Memory B cell (primary cell): ENCODE data around the gene WNT3.

ENCODE experiments used
- ATAC-seq: fragments of 150-1000 bp; cut with Tn5 transposase; 2 replicates; pipeline ENCODE4 v1.10.0; 2021; ENCODE audit warnings: low read depth, mild to moderate bottlenecking, moderate library complexity
- DNase-seq, 2 donors: peaks; one replicate each; pipeline ENCODE4 v3.0.0; 2022; ENCODE audit warnings: low spot score in 2 of 2
- H3K27ac Mint-ChIP-seq: one replicate; pipeline ENCODE4 v1.8.0; 2022; ENCODE audit warnings: mild to moderate bottlenecking, moderate library complexity, mixed read lengths
- H3K27me3 Mint-ChIP-seq: one replicate; pipeline ENCODE4 v1.8.0; 2022; ENCODE audit warnings: mixed read lengths
- H3K36me3 Mint-ChIP-seq: one replicate; pipeline ENCODE4 v1.8.0; 2022; ENCODE audit warnings: mild to moderate bottlenecking, mixed read lengths
- H3K4me1 Mint-ChIP-seq: one replicate; pipeline ENCODE4 v1.8.0; 2022; ENCODE audit warnings: mixed read lengths
- H3K4me3 Mint-ChIP-seq: one replicate; pipeline ENCODE4 v1.8.0; 2022; ENCODE audit warnings: mild to moderate bottlenecking, moderate library complexity, mixed read lengths
- H3K9me3 Mint-ChIP-seq: one replicate; pipeline ENCODE4 v1.8.0; 2022; ENCODE audit warnings: mixed read lengths

The WNT3 gene, protein sequence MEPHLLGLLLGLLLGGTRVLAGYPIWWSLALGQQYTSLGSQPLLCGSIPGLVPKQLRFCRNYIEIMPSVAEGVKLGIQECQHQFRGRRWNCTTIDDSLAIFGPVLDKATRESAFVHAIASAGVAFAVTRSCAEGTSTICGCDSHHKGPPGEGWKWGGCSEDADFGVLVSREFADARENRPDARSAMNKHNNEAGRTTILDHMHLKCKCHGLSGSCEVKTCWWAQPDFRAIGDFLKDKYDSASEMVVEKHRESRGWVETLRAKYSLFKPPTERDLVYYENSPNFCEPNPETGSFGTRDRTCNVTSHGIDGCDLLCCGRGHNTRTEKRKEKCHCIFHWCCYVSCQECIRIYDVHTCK

GRCh38 chr17:46818316-46818928 is at the start of gene WNT3:
Gene WNT3 (minus strand): TSS chr17:46818692. CDS start chr17:46818597, 95 bp downstream.
- Mint-ChIP-seq H3K9me3 (no peaks in the 10 kb centered on the region), H3K27ac (no peak within 1 kb of the TSS), H3K27me3 (peaks cover 46% of the 10 kb centered on the region), H3K4me3 (peak within 1 kb of the TSS; percentile 80), H3K36me3 (no peaks in the 10 kb centered on the region), H3K4me1 (peaks cover 27% of the 10 kb centered on the region)
- DNase-seq (peak; percentile 25 to 40), ATAC-seq (peak; percentile 60)

GRCh38 chr17:46866747-46867146 is 48.3 kb upstream of the WNT3 start:
- Mint-ChIP-seq H3K4me1 (no peaks in the 10 kb centered on the region), H3K9me3 (no peaks in the 10 kb centered on the region), H3K4me3 (no peak overlapping the region), H3K27ac (no peak overlapping the region), H3K36me3 (no peaks in the 10 kb centered on the region), H3K27me3 (peaks cover 17% of the 10 kb centered on the region)
- ATAC-seq (no peak), DNase-seq (no peak)

- ATAC-seq (no peak), DNase-seq (no peak)
- H3K36me3 Mint-ChIP-seq: no peaks in the 10 kb centered on the region
- no peaks in the 10 kb centered on the region for H3K4me1 Mint-ChIP-seq
- H3K4me3 Mint-ChIP-seq: no peak overlapping the region
- H3K27ac Mint-ChIP-seq: no peak overlapping the region
- no peaks in the 10 kb centered on the region for H3K9me3 Mint-ChIP-seq
- peaks cover 19% of the 10 kb centered on the region for H3K27me3 Mint-ChIP-seq
These were observed 47.8 kb upstream of the WNT3 start for GRCh38 chr17:46866325-46866724.

- DNase-seq: no peak
- Mint-ChIP-seq H3K27me3 (peaks cover 20% of the 10 kb centered on the region), H3K9me3 (no peaks in the 10 kb centered on the region), H3K36me3 (no peaks in the 10 kb centered on the region), H3K4me1 (no peaks in the 10 kb centered on the region), H3K4me3 (no peak overlapping the region), H3K27ac (no peak overlapping the region)
- no peak for ATAC-seq
These were observed 46.6 kb upstream of the WNT3 start for GRCh38 chr17:46865100-46865499.

GRCh38 chr17:46863383-46864121 is 45.1 kb upstream of the WNT3 start:
- H3K27me3 Mint-ChIP-seq: peaks cover 20% of the 10 kb centered on the region

GRCh38 chr17:46862949-46863348 is 44.5 kb upstream of the WNT3 start:
- H3K36me3 Mint-ChIP-seq: no peaks in the 10 kb centered on the region
- H3K4me1 Mint-ChIP-seq: no peaks in the 10 kb centered on the region
- no peak for DNase-seq
- H3K27me3 Mint-ChIP-seq: peaks cover 21% of the 10 kb centered on the region
- no peaks in the 10 kb centered on the region for H3K9me3 Mint-ChIP-seq
- H3K27ac Mint-ChIP-seq: no peak overlapping the region
- H3K4me3 Mint-ChIP-seq: no peak overlapping the region
- no peak for ATAC-seq

More at GRCh38 chr17:46863383-46864121, 45.1 kb upstream of the WNT3 start:
- no peak for DNase-seq
- Mint-ChIP-seq H3K4me3 (no peak overlapping the region), H3K27ac (no peak overlapping the region), H3K36me3 (no peaks in the 10 kb centered on the region), H3K4me1 (no peaks in the 10 kb centered on the region), H3K9me3 (no peaks in the 10 kb centered on the region)
- no peak for ATAC-seq

GRCh38 chr17:46859996-46860395 is 41.5 kb upstream of the WNT3 start:
- no peak overlapping the region for H3K27ac Mint-ChIP-seq
- H3K27me3 Mint-ChIP-seq: peaks cover 19% of the 10 kb centered on the region
- H3K4me1 Mint-ChIP-seq: no peaks in the 10 kb centered on the region
- H3K36me3 Mint-ChIP-seq: peaks cover 2% of the 10 kb centered on the region
- ATAC-seq: no peak
- no peaks in the 10 kb centered on the region for H3K9me3 Mint-ChIP-seq
- DNase-seq: no peak
- no peak overlapping the region for H3K4me3 Mint-ChIP-seq

DNA sequence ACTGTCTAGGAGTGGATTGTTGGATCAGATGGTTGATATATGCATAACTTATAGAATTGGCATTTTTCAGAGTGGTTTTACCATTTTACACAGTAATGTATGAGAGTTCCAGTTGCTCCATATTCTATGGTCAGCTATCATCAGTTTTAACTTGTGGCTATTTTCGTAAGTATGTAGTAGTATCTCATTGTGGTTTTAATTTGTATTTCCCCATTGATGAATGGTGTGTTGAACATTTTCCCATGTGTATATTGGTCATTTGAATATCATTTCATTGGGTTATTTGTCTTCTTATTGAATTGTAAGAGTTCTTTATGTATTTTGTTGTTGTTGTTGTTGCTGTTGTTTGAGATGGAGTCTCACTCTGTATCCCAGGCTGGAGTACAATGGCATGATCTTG is 39.1 kb upstream of the WNT3 start:
- Mint-ChIP-seq H3K27me3 (peaks cover 19% of the 10 kb centered on the region), H3K9me3 (no peaks in the 10 kb centered on the region), H3K36me3 (peaks cover 2% of the 10 kb centered on the region), H3K4me1 (no peaks in the 10 kb centered on the region), H3K27ac (no peak overlapping the region), H3K4me3 (no peak overlapping the region)
- no peak for DNase-seq
- no peak for ATAC-seq

DNA sequence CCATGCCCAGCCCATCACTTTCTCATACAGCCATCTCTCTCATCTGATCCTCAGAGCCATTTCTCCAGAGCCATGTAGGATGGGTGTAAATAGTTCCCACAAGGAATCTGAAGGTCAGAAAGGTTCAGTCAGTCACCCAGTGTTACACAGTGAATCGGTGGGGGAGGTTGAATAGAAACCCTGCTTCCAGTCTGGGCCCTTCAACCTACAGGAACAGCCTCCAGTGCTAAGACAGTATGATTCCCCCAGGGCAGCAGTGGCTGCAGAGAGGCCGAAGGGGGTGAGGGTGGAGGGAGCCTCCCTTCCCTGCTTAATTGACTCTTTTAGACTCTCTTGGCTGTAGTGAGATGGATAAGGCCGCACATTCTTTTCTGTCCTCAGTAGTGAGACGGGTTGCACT is 36.5 kb upstream of the WNT3 start:
- ATAC-seq: no peak
- no peaks in the 10 kb centered on the region for H3K9me3 Mint-ChIP-seq
- H3K27ac Mint-ChIP-seq: no peak overlapping the region
- DNase-seq: no peak
- no peak overlapping the region for H3K4me3 Mint-ChIP-seq
- H3K4me1 Mint-ChIP-seq: peaks cover 11% of the 10 kb centered on the region
- peaks cover 2% of the 10 kb centered on the region for H3K36me3 Mint-ChIP-seq
- peaks cover 34% of the 10 kb centered on the region for H3K27me3 Mint-ChIP-seq

DNA sequence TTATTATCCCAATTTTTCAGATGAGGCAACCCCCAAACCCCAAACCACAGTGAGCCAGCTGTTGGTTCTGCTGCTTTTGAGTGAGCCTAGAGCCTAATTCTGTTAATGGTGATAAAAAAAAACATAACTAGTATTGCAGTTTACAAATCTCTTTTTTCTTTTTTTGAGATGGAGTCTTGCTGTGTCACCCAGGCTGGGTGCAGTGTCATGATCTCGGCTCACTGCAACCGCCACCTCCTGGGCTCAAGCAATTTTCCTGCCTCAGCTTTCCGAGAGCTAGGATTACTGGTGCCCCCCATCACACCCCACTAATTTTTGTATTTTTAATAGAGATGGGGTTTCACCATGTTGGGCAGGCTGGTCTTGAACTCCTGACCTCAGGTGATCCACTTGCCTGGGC is 36.0 kb upstream of the WNT3 start:
- H3K36me3 Mint-ChIP-seq: peaks cover 2% of the 10 kb centered on the region
- H3K4me3 Mint-ChIP-seq: no peak overlapping the region
- H3K4me1 Mint-ChIP-seq: peaks cover 11% of the 10 kb centered on the region
- no peak overlapping the region for H3K27ac Mint-ChIP-seq
- H3K9me3 Mint-ChIP-seq: no peaks in the 10 kb centered on the region
- ATAC-seq: no peak
- no peak for DNase-seq
- peaks cover 36% of the 10 kb centered on the region for H3K27me3 Mint-ChIP-seq

- H3K36me3 Mint-ChIP-seq: peaks cover 2% of the 10 kb centered on the region
- no peak overlapping the region for H3K4me3 Mint-ChIP-seq
- ATAC-seq: no peak
- H3K4me1 Mint-ChIP-seq: peaks cover 11% of the 10 kb centered on the region
- no peak for DNase-seq
- peaks cover 38% of the 10 kb centered on the region for H3K27me3 Mint-ChIP-seq
- H3K27ac Mint-ChIP-seq: no peak overlapping the region
- no peaks in the 10 kb centered on the region for H3K9me3 Mint-ChIP-seq
These were observed 35.5 kb upstream of the WNT3 start for GRCh38 chr17:46853896-46854444.

GRCh38 chr17:46851029-46851741 is 32.7 kb upstream of the WNT3 start, which contains the start of gene WNT9B:
Gene WNT9B (plus strand): TSS chr17:46851583. CDS start chr17:46851639, 56 bp downstream.
- ATAC-seq (peak; percentile 64), DNase-seq (no peak)
- Mint-ChIP-seq H3K9me3 (no peaks in the 10 kb centered on the region), H3K27me3 (peaks cover 52% of the 10 kb centered on the region), H3K4me1 (peaks cover 11% of the 10 kb centered on the region), H3K27ac (no peak within 1 kb of the TSS), H3K4me3 (peak within 1 kb of the TSS; percentile 79), H3K36me3 (no peaks in the 10 kb centered on the region)

DNA sequence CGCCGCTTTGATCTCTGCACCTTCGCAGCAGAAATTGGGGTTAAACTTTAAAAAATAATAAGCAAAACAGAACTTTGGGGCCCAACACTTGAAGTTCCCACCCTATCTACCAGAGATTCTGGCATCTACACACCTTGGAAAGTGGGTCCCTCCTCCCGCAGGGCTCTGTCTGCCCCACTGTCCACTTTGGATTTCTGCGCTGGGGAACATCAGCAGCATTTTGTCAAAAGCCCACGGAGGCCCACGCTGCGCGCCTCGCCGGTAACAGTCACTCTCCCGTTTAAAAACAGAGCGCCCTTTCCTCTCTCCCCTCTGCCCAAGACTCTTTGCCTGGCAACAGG is 32.2 kb upstream of the WNT3 start:
- no peak for ATAC-seq
- Mint-ChIP-seq H3K4me1 (peaks cover 11% of the 10 kb centered on the region), H3K9me3 (no peaks in the 10 kb centered on the region), H3K4me3 (peak overlapping the region; percentile 37), H3K36me3 (no peaks in the 10 kb centered on the region), H3K27ac (no peak overlapping the region), H3K27me3 (peaks cover 52% of the 10 kb centered on the region)
- no peak for DNase-seq
